B cell (primary cell): Measurements from ENCODE around the gene PRRG1. TPM values are rescaled to one million over a fixed set of nuclear protein-coding genes. Genes with fewer than 3 reads are reported as not detected.

Experiments used
- ATAC-seq: fragments of 200-7000 bp; cut with Tn5 transposase; one replicate; pipeline ENCODE4 v1.10.0; 2021; ENCODE audit warnings: low read depth, mild to moderate bottlenecking, moderate number of reproducible peaks, moderate library complexity
- CTCF ChIA-PET: fragments of 350-600 bp; sonication (Branson Sonifier 250); formaldehyde crosslinking; loops from one replicate; lab custom pipeline; 2021; ENCODE audit warnings: antibody characterized with exemption, inconsistent platforms; lab: Charles Lee
- POLR2A ChIA-PET: fragments of 350-600 bp; sonication (Branson Sonifier 250); formaldehyde crosslinking; loops from one replicate; lab custom pipeline; 2021; ENCODE audit warnings: antibody characterized with exemption; lab: Charles Lee
- DNase-seq: peaks from one replicate; pipeline ENCODE4 v3.0.0; 2013
- H2AFZ ChIP-seq: 2 replicates; pipeline ENCODE4 v1.6.1; 2012; ENCODE audit warnings: mild to moderate bottlenecking, low read depth, low read length; ENCODE audit not compliant: insufficient read depth, poor library complexity, severe bottlenecking
- H3K27ac ChIP-seq, 2 donors: 1 replicate in 1 of 2; 2 replicates in 1 of 2; pipeline ENCODE4 v1.5.1; 2012 to 2013; ENCODE audit warnings: low read length in 2 of 2, mild to moderate bottlenecking in 2 of 2, moderate library complexity in 1 of 2
- H3K27me3 ChIP-seq, 4 experiments: fragments of 200-600 bp in 1 of 4; sonication (generic) in 1 of 4; replicated peaks in 1 of 4; 1 replicate in 2 of 4; 2 replicates in 2 of 4; pipeline versions ENCODE4 v1.6.1 to v1.7.0; 2013 to 2016; ENCODE audit warnings: low read length in 3 of 4, mild to moderate bottlenecking in 2 of 4, mixed read lengths in 1 of 4, moderate library complexity in 1 of 4; ENCODE audit not compliant: insufficient read depth in 4 of 4, control insufficient read depth in 3 of 4; ENCODE audit errors: control extremely low read depth in 1 of 4
- H3K36me3 ChIP-seq, 2 experiments: replicated peaks in 1 of 2; 1 replicate in 1 of 2; 2 replicates in 1 of 2; pipeline versions ENCODE4 v1.6.1 to v1.7.1; 2013; ENCODE audit warnings: low read length in 1 of 2; ENCODE audit not compliant: insufficient read depth in 2 of 2, control insufficient read depth in 1 of 2; ENCODE audit errors: control extremely low read depth in 1 of 2, extremely low read depth in 1 of 2
- H3K4me1 ChIP-seq, 2 donors: fragments of 200-600 bp in 1 of 2; sonication (generic) in 1 of 2; 1 replicate in 1 of 2; 2 replicates in 1 of 2; pipeline versions ENCODE4 v1.5.1 to v1.6.1; 2013 to 2017; ENCODE audit warnings: low read length in 2 of 2; ENCODE audit not compliant: control insufficient read depth in 2 of 2, insufficient read depth in 2 of 2
- H3K4me2 ChIP-seq: replicated peaks from 2 replicates; pipeline ENCODE3; 2012; ENCODE audit warnings: mild to moderate bottlenecking, low read depth, low read length; ENCODE audit not compliant: poor library complexity, severe bottlenecking
- H3K4me3 ChIP-seq, 5 experiments: fragments of 200-600 bp in 1 of 5; sonication (generic) in 1 of 5; 1 replicate in 3 of 5; 2 replicates in 2 of 5; pipeline versions ENCODE4 v1.5.1 to v1.7.0; 2011 to 2016; ENCODE audit warnings: low read length in 4 of 5, mild to moderate bottlenecking in 4 of 5, low read depth in 2 of 5, control low read depth in 1 of 5, moderate library complexity in 1 of 5; ENCODE audit not compliant: insufficient read depth in 1 of 5; ENCODE audit errors: control extremely low read depth in 1 of 5, extremely low read depth in 1 of 5
- H3K79me2 ChIP-seq: fragments of 200-600 bp; sonication (generic); one replicate; pipeline ENCODE4 v1.6.0; 2016; ENCODE audit warnings: low read length; ENCODE audit not compliant: control insufficient read depth, insufficient read depth
- H3K9ac ChIP-seq: fragments of 200-600 bp; sonication (generic); 2 replicates; pipeline ENCODE4 v1.6.1; 2017; ENCODE audit warnings: mild to moderate bottlenecking, low read length, moderate library complexity
- H3K9me3 ChIP-seq, 3 donors: one replicate each; pipeline versions ENCODE4 v1.6.1 to v1.7.1; 2013; ENCODE audit warnings: low read length in 2 of 3; ENCODE audit not compliant: control insufficient read depth in 2 of 3, insufficient read depth in 1 of 3; ENCODE audit errors: control extremely low read depth in 1 of 3
- H4K20me1 ChIP-seq: 2 replicates; pipeline ENCODE4 v1.6.0; 2012; ENCODE audit warnings: mild to moderate bottlenecking, low read length; ENCODE audit not compliant: insufficient read depth, control insufficient read depth, poor library complexity, severe bottlenecking
- H3K27ac Mint-ChIP-seq: one replicate; pipeline ENCODE4 v1.8.0; 2021; ENCODE audit warnings: mixed read lengths
- H3K27me3 Mint-ChIP-seq: one replicate; pipeline ENCODE4 v1.8.0; 2021; ENCODE audit warnings: mixed read lengths
- H3K4me1 Mint-ChIP-seq: one replicate; pipeline ENCODE4 v1.8.0; 2021; ENCODE audit warnings: mixed read lengths
- H3K4me3 Mint-ChIP-seq: one replicate; pipeline ENCODE4 v1.8.0; 2021; ENCODE audit warnings: mixed read lengths
- H3K9me3 Mint-ChIP-seq: one replicate; pipeline ENCODE4 v1.8.0; 2022; ENCODE audit warnings: mixed read lengths; ENCODE audit not compliant: insufficient read depth
- EZH2 ChIP-seq: IDR thresholded peaks from 2 replicates; pipeline ENCODE4 v1.6.1; 2012; ENCODE audit warnings: borderline replicate concordance, low read depth, mild to moderate bottlenecking, moderate library complexity, low read length; ENCODE audit not compliant: insufficient read depth, poor library complexity, severe bottlenecking
- WGBS: methylation state at CpG from one replicate; pipeline ENCODE4 v1.1.5; 2013; ENCODE audit warnings: missing lambda C conversion rate; ENCODE audit not compliant: insufficient coverage; 5-methylcytosine and 5-hydroxymethylcytosine counted together
- intact Hi-C: fragments of 100-400 bp; cut with micrococcal nuclease; formaldehyde crosslinking; loops from one replicate; pipeline ENCODE4 v1.10.0; 2022
- polyA plus RNA-seq: library from polyadenylated mRNA; depleted of rRNA; stranded (reverse); fragments of >200 nt; gene quantifications from 2 replicates; pipeline ENCODE4 v1.2.3, GENCODE V29; 2012
- total RNA-seq, 2 donors: library from RNA; stranded (reverse); fragments of 120-200 nt in 1 of 2; gene quantifications; 1 replicate in 1 of 2; 2 replicates in 1 of 2; pipeline versions ENCODE4 v1.2.3 to v1.2.4, GENCODE V29; 2013 to 2022
- TF ChIP-seq, protein P1 (sequence below): fragments of 200-600 bp; IDR thresholded peaks from one replicate; pipeline ENCODE4 v1.8.0; 2022; ENCODE audit warnings: antibody characterized with exemption, mild to moderate bottlenecking

PRRG1 gene
- total and polyA plus RNA-seq, 2 donors (not counting 1 experiment from before 2014, with no cell fraction given): not detected

DNA sequence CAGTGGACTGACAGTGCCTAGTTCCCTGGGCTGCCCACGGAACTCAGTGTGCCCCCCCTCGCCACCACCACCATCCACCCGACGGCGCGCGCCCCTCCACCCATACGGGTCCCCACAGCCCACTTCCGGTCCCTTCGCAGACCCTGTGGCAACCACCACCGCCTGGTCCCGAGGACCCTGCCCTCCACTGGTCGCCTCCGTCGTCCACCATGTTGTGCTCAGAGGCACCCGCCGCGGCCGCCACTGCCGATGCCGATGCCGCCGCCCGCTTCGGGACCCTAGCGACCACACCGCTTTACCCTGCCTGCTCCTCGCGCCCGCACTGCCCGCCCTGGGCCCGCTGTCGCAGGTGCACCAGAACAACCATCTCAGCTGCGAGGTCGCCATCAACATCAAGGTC lies 155.8 kb downstream of the PRRG1 start:
- H3K4me2 ChIP-seq: no peak overlapping the region
- Mint-ChIP-seq H3K4me3 (no peak overlapping the region), H3K4me1 (no peaks in the 10 kb centered on the region), H3K9me3 (no peaks in the 10 kb centered on the region), H3K27me3 (no peaks in the 10 kb centered on the region), H3K27ac (no peak overlapping the region)
- H3K36me3 ChIP-seq: no peaks in the 10 kb centered on the region
- H3K4me1 ChIP-seq: no peaks in the 10 kb centered on the region
- no peaks in the 10 kb centered on the region for H3K79me2 ChIP-seq
- 98% methylated on average over 27 of the region's 35 CpGs for WGBS
- H3K9me3 ChIP-seq: no peaks in the 10 kb centered on the region
- CTCF ChIA-PET: no interaction called here
- no peaks in the 10 kb centered on the region for H3K27me3 ChIP-seq
- DNase-seq: no peak
- no peak overlapping the region for H3K9ac ChIP-seq
- no peak overlapping the region for H3K4me3 ChIP-seq
- no peak for TF ChIP-seq EZH2
- TF ChIP-seq, protein P1, sequence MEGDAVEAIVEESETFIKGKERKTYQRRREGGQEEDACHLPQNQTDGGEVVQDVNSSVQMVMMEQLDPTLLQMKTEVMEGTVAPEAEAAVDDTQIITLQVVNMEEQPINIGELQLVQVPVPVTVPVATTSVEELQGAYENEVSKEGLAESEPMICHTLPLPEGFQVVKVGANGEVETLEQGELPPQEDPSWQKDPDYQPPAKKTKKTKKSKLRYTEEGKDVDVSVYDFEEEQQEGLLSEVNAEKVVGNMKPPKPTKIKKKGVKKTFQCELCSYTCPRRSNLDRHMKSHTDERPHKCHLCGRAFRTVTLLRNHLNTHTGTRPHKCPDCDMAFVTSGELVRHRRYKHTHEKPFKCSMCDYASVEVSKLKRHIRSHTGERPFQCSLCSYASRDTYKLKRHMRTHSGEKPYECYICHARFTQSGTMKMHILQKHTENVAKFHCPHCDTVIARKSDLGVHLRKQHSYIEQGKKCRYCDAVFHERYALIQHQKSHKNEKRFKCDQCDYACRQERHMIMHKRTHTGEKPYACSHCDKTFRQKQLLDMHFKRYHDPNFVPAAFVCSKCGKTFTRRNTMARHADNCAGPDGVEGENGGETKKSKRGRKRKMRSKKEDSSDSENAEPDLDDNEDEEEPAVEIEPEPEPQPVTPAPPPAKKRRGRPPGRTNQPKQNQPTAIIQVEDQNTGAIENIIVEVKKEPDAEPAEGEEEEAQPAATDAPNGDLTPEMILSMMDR: no peak
- ATAC-seq: no peak
- H3K27ac ChIP-seq: no peak overlapping the region
- POLR2A ChIA-PET: no interaction called here
- intact Hi-C loops: loop anchor here (5.0 to 10.0 kb wide), 2 partner anchors 822 to 1150 kb away; partner anchors contain the start of gene RPGR
- H2AFZ ChIP-seq: no peak overlapping the region
- H4K20me1 ChIP-seq: no peaks in the 10 kb centered on the region

Other genes with a start within 250 kb of the PRRG1 start
- 0.12 and 0.17 TPM in 2 replicates for gene LANCL3, start 222.3 kb downstream of the PRRG1 start, total RNA-seq
- 0.04 and 0.06 TPM in 2 replicates for gene LANCL3, start 222.3 kb downstream of the PRRG1 start, polyA plus RNA-seq